22Rv1 (cell line): Measurements from ENCODE around the gene LAPTM5.

Experiments used
- CTCF ChIP-seq: fragments of 450-650 bp; IDR thresholded peaks from 2 replicates; pipeline ENCODE4 v1.5.1; 2017; ENCODE audit warnings: mild to moderate bottlenecking
- ZFX ChIP-seq: fragments of 450-650 bp; IDR thresholded peaks from 2 replicates; pipeline ENCODE4 v1.6.1; 2017; ENCODE audit warnings: antibody characterized with exemption, borderline replicate concordance

- TF ChIP-seq CTCF (no peak), ZFX (no peak)
Measured at GRCh38 chr1:30755746-30756145, 1.8 kb downstream of the LAPTM5 start.
